ENCODE results near the gene ZFPL1.
A peak's percentile ranks its signal among the peaks of the same experiment; 100 is the strongest.

Gene ZFPL1

DNA sequence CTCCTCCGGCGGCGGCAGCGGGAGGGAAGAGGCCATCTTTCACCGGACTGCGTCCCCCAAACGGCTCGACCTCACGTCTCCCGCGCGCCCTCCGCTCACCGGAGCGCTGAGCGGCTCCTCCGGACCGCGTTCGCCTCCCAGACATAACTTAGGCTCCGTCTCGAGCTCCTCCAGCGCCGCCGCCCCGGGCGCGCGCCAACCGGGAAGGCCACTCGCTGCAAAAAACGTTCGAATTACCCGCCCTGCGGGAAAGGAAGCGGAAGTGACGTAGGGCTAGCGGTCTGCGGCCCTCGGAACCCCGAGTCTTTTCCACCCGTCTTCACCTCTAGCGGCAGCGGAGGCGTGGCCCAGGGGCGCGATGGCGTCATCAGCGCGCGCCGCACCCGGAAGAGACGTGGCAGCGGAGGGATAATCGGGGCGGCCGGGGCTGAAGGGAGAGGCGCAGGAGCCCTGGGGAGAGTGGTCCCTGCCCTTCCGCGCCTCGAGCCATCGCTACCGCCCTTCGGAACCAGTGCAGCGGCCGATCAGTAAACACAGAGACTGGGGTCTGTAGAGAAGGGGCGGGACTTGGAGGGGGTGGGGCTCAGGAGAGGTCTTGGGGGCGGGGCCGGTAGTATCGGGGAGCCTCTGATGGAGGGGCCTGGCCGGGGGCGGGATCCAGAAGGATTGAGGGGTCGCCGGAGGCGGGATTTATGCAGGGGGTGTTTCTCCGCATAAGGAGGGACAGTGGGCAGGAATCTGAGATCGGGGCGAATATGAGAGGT is at the start of gene ZFPL1, which contains the start of gene CDCA5:
Gene ZFPL1, plus strand, starts transcription at position 389 of the 764 bp plus-strand sequence. CDS start 477 bp downstream, outside the sequence.
Gene CDCA5, minus strand, starts transcription at position 207 of the 764 bp plus-strand sequence. Its CDS starts 62 bp downstream, at position 145.
- peak; percentile 98 for DNase-seq

DNA sequence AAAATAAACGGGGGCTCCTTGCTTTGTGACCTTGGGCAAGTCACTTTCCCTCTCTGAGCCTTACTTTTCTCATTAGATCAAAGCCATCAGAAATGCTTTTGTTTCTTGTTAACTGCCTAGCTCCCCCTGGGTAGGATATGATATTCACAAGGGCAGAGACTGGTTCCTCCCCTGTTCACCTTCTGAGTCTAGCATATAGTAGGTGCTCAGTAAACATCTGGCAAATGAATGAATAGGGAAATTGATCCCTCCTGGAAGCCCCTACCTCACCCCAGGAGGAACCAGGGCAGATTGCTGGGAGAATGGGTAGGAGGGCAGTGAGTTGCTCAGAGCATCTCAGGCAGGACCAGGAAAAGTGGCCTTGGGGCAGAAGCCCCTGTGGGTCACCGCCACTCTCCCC is 49.6 kb upstream of the ZFPL1 start:
- DNase-seq, result no peak

DNA sequence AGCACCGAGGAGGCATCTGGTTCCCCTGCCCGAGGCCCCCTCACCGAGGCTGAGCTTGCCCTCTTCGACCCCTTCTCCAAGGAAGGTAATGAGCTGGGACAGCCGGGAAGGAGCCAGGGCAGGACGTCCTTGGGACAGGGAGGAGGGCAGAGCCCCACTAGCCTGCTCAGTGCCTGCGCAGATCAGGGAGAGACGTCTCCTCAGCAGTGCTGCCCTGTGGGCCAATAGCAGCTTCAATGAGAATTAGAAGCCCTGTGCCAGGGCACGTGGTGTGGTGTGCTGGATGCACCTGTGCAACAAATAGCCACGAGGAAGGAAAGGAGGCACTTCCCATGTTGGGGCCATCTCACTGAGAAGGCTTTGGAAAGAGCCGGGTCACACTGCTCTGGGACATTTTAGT is 48.4 kb upstream of the ZFPL1 start:
- no peak for DNase-seq

DNA sequence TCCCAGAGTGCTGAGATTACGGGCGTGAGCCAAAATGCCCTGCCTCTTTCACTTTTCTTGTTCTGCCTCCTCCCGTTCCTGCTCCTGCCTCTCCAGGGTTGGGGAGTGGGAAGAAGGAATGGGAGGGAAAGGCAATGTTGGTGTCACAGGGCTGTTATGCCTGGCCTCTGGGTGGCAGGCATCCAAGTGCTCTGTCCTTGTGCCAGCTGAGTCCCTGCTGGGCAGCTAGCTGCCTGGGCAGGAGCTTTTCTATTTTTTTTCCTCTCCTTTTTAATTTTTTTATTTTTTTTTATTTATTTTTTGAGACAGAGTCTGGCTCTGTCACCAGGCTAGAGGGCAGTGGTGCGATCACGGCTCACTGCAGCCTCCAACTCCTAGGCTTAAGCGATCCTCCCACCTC is 47.1 kb upstream of the ZFPL1 start:
- peak; percentile 33 for DNase-seq

DNA sequence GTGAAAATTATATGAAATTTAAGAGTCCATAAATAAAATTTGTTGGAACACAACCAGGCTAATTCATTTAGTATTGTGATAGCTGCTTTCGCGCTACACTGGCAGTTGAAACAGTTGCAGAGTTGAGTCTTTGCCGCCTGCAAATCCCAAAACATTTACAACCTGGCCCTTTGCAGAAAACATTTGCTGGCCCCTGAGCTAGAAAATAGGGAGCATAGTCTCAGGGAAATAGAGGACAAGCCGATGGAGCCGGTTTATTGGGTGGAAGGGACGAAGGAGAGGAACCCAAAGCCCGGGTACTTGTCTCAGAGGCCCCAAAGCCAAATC is 43.5 kb upstream of the ZFPL1 start:
- DNase-seq, result no peak

DNA sequence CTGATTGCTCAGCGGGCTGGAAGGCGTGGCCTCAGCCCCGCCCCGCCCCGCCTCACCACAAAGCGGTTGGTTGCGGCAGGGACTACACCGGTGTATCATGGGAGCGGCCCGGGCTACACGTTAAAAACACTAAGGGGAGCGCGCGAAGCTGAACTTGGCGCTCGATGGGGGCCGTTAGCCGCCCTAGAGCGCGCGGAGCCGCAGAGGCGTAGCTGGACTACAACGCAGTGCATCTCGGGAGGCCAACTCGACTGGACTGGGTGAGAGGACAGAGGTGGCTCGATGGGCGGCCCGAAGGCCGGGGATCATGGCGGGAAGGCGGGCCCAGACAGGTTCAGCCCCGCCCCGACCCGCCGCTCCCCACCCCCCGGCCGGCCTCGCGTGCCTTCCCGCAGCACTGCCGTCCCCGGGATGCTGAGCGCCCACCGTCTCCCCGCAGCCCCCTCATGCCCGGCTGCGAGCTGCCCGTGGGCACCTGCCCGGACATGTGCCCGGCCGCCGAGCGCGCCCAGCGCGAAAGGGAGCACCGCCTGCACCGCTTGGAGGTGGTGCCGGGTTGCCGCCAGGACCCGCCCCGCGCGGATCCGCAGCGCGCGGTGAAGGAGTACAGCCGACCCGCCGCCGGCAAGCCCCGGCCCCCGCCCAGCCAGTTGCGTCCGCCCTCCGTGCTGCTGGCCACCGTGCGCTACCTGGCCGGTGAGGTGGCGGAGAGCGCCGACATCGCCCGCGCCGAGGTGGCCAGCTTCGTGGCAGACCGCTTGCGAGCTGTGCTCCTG is 43.0 kb upstream of the ZFPL1 start, which contains the start of gene SAC3D1:
Gene SAC3D1, plus strand, starts transcription at position 364 of the 776 bp plus-strand sequence. Its CDS starts 83 bp downstream, at position 447.
- DNase-seq, result peak; percentile 99

DNA sequence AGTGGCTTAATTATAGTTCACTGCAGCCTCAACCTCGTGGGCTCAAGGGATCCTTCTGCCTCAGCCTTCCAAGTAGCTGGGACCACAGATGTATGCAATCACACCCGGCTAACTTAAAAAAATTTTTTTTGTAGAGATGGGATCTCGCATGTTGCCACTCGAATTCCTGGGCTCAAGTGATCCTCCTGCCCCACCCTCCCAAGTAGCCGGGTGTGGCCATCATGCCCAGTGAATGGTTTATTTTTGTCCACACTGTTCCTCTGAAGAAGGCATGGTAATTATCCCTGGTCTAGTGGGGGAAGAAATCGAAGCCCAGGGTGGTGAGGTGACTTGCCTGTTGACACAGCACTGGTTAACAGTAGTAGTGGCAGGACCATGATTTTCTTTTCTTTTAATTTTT is 41.1 kb upstream of the ZFPL1 start:
- DNase-seq, result no peak

DNA sequence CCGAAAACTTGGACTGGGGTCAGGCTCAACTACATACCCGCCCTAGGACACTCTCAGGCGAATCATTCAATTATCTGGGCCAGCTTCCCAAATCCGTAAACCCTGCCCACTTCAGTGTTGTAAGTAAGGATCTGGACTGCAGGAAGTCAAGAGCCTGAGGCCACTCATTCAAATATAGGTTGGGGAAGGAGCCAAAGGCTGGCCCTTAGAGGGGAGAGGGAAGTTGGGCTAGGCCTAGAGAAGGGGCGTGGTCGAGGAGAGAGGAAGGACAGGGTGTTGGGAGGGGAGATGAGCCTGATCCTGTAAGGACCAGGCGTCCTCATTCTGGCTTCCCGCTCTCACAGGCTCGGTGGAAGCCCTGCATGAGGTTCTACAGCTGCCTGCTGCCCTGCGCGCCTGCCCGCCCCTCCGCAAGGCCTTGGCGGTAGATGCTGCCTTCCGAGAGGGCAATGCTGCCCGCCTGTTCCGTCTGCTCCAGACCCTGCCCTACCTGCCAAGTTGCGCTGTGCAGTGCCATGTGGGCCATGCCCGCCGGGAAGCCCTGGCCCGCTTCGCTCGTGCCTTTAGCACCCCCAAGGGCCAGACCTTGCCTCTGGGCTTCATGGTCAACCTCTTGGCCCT is 40.0 kb upstream of the ZFPL1 start:
- DNase-seq, result no peak

DNA sequence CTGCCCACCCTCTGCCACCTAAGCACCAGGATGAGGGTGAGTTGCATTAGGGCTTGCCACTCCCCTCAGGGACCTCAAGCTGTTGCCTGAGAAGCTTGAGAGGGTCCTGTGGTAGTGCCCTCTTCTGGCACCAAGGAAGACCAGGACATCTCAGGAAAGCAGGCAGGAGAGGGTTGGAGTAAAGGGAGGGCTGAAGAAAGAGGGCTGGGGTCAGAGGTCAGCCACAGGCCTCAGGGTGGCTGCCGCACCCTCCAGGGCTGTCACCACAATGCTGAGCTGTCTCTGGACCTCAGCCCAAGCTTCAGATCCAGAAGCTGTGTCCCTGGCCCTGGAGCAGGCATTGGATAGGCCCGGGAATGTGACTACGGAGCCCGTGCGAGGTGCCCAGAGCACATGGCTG is 39.0 kb upstream of the ZFPL1 start:
- DNase-seq, result no peak

DNA sequence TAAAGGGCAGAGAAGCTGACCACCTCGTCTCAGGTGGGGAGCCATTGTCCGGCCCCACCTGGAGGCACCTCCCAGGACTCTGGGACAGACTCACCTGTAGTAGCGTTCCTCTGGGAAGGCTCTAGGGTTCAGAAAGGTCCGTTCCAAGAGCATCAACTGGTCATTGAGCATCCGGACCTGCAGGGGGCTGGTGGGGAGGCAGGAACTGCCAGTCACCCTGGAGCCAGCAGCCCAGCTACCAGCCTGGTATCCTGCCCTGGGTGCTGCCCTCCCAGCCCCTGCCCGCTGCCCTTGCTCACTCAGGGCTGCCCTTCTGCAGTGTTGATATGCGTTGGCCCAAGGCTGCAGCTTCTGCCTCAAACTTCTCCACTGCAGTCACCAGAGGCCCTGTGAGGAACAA is 38.3 kb upstream of the ZFPL1 start:
- DNase-seq, result no peak

DNA sequence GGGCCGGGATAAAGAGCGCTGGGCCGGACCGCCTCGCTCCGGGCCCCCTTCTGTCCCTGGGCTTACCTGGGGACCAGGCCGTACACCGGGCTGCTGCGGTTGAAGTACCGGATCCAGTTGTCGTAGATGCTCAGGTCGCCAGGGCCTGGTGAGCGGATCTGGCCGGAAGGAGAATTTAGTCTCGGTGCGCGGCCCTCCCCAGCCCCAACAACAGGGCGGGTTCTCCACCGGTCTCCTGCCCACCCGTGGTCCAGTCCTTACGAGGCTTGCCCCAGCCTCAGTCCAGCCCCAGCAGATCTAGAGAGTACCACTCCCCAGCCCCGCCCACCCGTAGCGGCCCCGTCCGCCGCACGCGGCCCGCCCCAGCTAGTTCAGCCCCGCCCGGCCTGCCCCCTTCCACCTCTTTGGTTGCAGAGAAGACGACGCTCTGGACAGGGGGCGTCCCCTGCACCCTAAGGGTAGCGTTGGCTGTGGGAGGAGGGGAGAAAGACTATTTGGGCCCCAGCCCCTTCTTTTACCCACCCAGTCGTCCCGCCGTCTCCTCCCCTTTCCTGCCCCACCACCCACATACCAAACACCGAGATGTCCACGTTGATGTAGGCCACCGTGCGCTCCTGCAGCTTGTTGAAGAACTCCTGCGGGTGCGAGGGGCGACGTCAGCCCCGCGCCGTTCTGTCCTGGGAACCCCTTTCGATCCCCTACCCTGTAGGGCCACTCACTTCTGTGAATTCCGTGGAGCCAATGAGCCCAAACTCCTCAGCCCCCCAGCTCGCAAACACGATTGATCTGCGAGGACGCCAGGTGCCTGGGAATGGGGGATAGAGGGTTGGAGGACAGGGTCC is 36.2 kb upstream of the ZFPL1 start:
- DNase-seq, result no peak

DNA sequence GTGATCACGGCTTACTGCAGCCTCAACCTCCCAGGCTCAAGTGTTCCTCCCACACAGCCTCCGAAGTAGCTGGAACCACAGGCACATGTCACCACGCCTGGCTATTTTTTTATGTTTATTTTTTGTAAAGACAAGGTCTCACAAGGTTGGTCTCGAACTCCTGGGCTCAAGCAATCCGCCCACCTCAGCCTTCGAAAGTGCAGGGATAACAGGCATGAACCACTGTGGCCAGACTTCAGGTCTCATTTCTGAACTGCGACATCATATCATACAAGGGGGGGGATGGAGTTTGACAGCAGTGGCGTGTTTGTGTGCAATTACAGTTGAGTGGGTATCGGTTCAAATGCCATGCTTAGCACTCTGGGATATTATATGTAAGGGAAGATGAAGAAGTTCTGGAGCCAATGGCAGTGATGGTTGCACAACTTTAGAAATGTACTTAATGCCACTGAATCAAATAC is 32.6 kb upstream of the ZFPL1 start:
- no peak for DNase-seq

DNA sequence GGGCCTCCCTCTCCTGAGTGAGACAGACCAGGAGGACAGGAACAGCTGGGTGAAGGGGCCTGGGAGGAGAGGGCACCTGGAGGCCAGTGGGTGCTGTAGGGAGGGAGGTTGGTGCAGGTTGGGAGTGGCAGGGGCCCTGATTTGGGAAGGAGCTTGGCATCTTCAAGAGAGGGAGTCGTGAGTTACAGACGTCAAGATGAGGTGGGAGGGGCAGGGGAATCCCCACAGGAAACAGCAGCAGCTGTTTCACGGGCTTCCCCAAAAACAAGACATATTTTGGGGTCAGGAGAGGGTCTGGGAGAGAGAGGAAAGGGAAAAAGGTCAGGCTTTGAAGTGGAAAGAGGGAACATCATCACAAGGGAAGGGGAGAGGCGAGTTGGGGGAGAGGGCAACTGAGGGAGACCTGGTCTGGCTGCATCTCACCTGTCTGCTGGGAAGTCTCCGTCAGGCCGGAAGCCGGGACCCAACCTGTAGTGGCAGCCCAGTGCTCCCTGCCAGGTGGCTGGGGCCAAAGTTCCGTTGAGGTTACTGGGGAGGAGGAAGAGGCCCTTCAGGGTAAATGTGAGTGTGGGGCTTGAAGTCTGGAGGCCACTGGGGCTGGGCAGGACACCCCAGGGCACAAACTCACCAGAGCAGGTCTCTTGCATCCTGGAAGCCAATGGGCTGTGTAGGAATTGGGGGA is 30.1 kb upstream of the ZFPL1 start:
- no peak for DNase-seq

DNA sequence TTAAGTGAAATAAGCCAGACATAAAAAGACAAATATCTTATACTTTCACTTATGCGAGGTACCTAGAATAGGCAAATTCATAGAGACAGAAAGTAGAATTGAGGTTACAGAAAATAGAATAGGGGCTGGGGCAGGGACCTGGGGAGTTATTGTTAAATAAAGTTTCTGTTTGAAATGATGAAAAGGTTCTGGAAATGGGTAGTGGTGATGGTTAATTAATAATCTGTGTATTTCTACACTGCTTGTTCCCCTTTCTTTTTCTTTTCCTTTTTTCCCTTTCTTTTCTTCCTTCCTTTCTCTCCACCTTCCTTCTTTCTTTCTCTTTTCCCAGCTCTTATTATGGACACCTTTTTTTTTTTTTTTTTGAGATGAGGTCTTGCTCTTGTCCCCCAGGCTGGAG is 28.5 kb upstream of the ZFPL1 start:
- no peak for DNase-seq

DNA sequence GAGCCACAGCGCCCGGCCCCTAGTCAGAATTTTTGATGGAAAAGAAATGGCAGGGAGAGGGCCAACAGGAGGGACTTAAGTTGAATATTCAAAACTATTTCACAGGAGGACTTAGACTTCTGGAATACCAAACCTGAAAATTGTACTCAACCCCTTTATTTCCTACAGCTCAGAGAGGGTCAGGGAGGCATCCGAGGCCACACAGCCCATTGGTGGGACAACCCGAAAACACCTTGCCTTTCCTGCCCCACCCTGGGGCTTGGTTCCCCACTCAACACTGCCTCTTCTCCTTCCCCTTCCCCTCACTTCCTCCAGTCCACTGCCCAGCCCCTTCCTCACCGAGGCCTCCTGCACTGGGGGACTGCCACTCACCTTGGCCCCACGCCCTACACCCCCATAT is 27.0 kb upstream of the ZFPL1 start:
- no peak for DNase-seq

DNA sequence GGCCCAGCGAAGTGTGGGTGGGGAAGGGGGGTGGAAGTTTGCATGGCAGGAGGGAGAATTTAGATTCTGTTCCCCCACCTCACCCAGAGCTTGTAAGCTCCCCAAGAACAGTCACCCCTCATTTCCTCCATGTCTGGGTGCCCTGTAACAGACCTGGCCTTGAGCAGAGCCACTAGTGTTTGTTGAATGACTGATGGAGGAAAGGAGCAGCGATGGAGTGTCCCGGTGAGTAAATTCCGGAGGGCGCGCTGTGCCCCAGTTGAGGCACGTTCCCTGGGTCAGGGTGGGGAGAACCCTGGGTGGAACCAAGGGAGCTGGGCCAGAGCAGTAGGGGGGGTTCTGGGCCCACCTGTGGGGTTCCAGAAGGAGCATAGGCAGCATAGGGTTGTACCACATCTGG is 26.5 kb upstream of the ZFPL1 start:
- DNase-seq, result no peak

DNA sequence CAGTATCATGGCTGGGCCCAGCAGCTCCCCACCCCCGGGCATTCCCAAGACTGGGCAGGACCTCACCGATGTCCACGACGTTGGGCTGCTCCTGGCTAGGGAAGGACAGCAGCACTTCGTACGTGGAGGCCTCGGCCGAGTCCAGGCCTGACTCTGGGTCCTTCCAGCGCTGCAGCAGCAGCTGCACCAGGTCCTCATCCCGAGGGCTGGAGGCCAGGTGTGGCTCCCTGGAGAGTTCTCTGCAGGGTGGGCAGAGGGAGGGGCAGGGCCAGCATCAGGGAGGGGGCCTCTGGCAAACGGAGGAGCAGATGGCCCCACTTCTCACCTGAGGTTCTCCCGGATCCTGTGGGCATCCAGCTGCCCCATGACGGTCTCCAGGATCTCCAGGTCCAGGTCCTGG is 26.0 kb upstream of the ZFPL1 start:
- DNase-seq, result peak; percentile 56

DNA sequence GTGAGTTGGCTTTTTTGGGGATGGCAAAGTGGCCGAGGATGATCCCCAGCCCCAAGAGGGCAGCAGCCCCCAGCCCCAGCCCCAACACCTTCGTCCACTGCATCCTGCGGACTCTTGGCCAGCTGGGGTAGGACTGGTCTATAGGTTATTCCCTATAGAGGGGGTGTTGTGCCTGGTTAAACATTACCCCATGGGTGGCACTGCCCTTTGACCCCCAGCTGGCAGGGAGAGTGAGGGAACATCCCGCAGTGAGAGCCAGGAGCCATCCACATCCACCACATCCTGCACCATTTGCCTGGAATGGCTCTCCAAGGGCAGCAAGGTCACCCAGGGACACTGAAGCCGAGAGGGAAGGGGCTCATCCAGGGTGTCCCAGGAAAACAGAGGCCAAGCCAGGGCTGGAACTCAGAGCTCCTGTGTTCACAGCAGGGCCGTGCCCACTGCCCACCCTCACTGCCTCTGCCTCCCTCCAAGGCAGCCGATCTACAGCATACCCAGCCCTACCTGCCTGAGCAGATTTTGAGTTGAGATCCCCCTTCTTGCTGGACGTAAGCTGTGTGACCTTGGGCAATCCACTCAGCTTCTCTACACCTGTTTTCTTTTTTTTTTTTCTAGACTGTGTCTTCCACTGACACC is 25.5 kb upstream of the ZFPL1 start, which contains the start of gene NAALADL1:
Gene NAALADL1, minus strand, starts transcription at position 135 of the 636 bp plus-strand sequence. Its CDS starts 32 bp downstream, at position 103.
- peak; percentile 27 for DNase-seq

DNA sequence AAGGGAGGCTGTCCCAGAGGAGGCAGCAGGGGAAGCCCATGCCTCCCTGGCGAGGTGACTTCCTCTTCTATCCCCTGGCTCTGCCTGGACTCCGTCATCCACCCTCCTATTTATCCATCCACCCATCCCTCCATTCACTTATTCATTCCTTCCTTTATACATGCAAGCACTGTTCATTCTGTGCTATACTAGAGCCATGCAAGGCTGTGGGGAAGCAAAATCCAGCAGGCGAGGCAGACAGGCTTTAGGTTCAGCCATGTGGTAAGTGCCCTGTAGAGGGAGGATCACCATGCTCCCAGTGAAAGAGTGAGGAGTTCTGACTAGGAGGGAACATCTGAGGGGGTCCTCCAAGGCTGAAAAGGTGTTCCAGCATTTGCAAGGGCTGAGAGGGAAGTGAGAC is 24.5 kb upstream of the ZFPL1 start:
- DNase-seq, result no peak

DNA sequence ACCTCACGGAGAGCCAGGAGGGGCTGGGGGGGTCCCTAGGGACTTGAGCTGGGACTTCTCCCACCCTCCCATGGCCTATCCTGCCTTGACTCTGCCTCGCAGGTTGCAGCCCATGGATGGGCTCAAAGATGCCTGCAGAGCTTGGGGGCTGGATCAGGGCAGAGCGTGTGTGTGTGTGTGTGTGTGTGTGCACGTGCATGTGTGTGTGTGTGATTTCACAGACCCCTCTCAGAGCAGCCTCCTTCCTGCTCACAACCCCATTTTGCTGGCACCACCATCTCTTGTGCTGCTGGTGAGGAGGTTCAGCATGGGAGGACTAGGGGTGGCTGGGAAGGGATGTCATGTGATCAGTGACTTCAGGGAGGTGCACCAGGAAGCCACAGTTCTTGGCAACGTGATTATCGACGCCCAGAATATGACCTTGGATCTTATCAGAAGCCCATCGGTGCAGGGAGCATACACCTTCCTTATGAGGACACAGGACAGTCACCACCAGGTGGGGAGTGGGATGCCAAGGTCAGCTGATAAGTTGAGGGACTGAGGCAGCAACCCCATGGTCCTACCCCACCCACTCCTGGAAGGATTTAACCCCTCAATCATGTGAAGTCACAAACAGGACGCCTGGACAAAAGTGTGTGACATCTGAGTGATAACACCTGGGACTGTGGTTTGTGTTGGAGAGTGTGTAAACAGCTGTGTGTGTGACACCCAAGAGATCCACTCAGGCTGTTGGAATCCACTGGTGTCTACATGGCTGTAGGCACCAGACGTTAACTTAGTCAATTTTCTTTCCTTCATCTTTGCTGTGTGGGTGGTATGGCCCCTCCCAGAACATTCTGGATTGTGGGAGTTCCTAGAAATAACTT is 23.8 kb upstream of the ZFPL1 start:
- no peak for DNase-seq
